Cardiac fibroblast (primary cell): ENCODE results near the gene HPCAL4.
A peak's percentile ranks its signal among the peaks of the same experiment; 100 is the strongest.

ENCODE experiments used
- DNase-seq, 2 donors: peaks; one replicate each; pipeline versions ENCODE4 v3.0.0 to v3.0.0-alpha.2; 2010; ENCODE audit warnings: low read depth in 2 of 2
- H3K4me3 ChIP-seq, 2 donors: replicated peaks in 1 of 2; 1 replicate in 1 of 2; 2 replicates in 1 of 2; pipeline ENCODE4 v1.5.1; 2011; ENCODE audit warnings: low read depth in 2 of 2, low read length in 2 of 2, mild to moderate bottlenecking in 2 of 2, moderate library complexity in 1 of 2
- CTCF ChIP-seq: IDR thresholded peaks from one replicate; pipeline ENCODE4 v1.5.1; 2011; ENCODE audit warnings: low read depth, mild to moderate bottlenecking, low read length, inconsistent platforms

The HPCAL4 gene

GRCh38 chr1:39650431-39650830 is 40.8 kb downstream of the HPCAL4 start:
- no peak overlapping the region for H3K4me3 ChIP-seq
- no peak for DNase-seq
- no peak for TF ChIP-seq CTCF

- TF ChIP-seq CTCF: no peak
- no peak for DNase-seq
These were observed 41.5 kb downstream of the HPCAL4 start for GRCh38 chr1:39649636-39650185.

GRCh38 chr1:39648496-39648895 is 42.7 kb downstream of the HPCAL4 start:
- no peak for TF ChIP-seq CTCF
- DNase-seq: peak; percentile 32 to 34

More at GRCh38 chr1:39649636-39650185, 41.5 kb downstream of the HPCAL4 start:
- no peak overlapping the region for H3K4me3 ChIP-seq

GRCh38 chr1:39647247-39647646 is 44.0 kb downstream of the HPCAL4 start:
- no peak overlapping the region for H3K4me3 ChIP-seq
- DNase-seq: no peak
- TF ChIP-seq CTCF: no peak

More at GRCh38 chr1:39648496-39648895, 42.7 kb downstream of the HPCAL4 start:
- no peak overlapping the region for H3K4me3 ChIP-seq

GRCh38 chr1:39646232-39647081 is 44.8 kb downstream of the HPCAL4 start:
- peak; percentile 73 to 79 for DNase-seq
- peak; percentile 1 for TF ChIP-seq CTCF
- no peak overlapping the region for H3K4me3 ChIP-seq

- no peak overlapping the region for H3K4me3 ChIP-seq
- TF ChIP-seq CTCF: no peak
- DNase-seq: no peak
These were observed 45.7 kb downstream of the HPCAL4 start for GRCh38 chr1:39645411-39646043.
